Mesenchymal stem cell (in vitro differentiated cells and primary cell): ENCODE data around the gene NFRKB.

Experiments used
- DNase-seq: peaks from one replicate; pipeline ENCODE4 v3.0.0-alpha.2; 2013
- H2AFZ ChIP-seq: one replicate; pipeline ENCODE4 v1.6.1; 2013; ENCODE audit warnings: low read depth, mild to moderate bottlenecking, control low read depth, inconsistent platforms, low read length, moderate library complexity
- H2AK5ac ChIP-seq: 2 replicates; pipeline ENCODE4 v1.6.1; 2013; ENCODE audit warnings: low read length, moderate library complexity, mild to moderate bottlenecking, inconsistent platforms; ENCODE audit not compliant: severe bottlenecking
- H2BK120ac ChIP-seq: one replicate; pipeline ENCODE4 v1.6.1; 2013; ENCODE audit warnings: low read depth, mild to moderate bottlenecking, inconsistent platforms, low read length, moderate library complexity
- H2BK12ac ChIP-seq, 2 experiments: one replicate each; pipeline ENCODE4 v1.6.1; 2013; ENCODE audit warnings: inconsistent platforms in 2 of 2, low read length in 2 of 2, mild to moderate bottlenecking in 2 of 2, moderate library complexity in 2 of 2, control low read depth in 1 of 2
- H2BK15ac ChIP-seq: one replicate; pipeline ENCODE4 v1.6.1; 2013; ENCODE audit warnings: mild to moderate bottlenecking, low read depth, inconsistent platforms; ENCODE audit not compliant: poor library complexity, severe bottlenecking
- H2BK5ac ChIP-seq: 2 replicates; pipeline ENCODE4 v1.6.1; 2013; ENCODE audit warnings: low read depth, mild to moderate bottlenecking, low read length, control low read depth, inconsistent platforms; ENCODE audit not compliant: poor library complexity, severe bottlenecking
- H3K14ac ChIP-seq, 2 experiments: one replicate each; pipeline ENCODE4 v1.6.1; 2013; ENCODE audit warnings: inconsistent platforms in 2 of 2, low read length in 2 of 2, control low read depth in 1 of 2, mild to moderate bottlenecking in 1 of 2, moderate library complexity in 1 of 2
- H3K18ac ChIP-seq, 2 experiments: one replicate each; pipeline ENCODE4 v1.6.1; 2013; ENCODE audit warnings: inconsistent platforms in 2 of 2, low read length in 2 of 2, control low read depth in 1 of 2, low read depth in 1 of 2, mild to moderate bottlenecking in 1 of 2
- H3K23ac ChIP-seq, 2 experiments: one replicate each; pipeline ENCODE4 v1.6.1; 2013; ENCODE audit warnings: inconsistent platforms in 2 of 2, low read length in 2 of 2, mild to moderate bottlenecking in 2 of 2, moderate library complexity in 2 of 2, control low read depth in 1 of 2
- H3K27ac ChIP-seq: 2 replicates; pipeline ENCODE4 v1.5.1; 2013; ENCODE audit warnings: mild to moderate bottlenecking, moderate library complexity, low read length, control low read depth, inconsistent platforms; ENCODE audit not compliant: poor library complexity, severe bottlenecking
- H3K27me3 ChIP-seq, 2 experiments: 2 replicates each; pipeline versions ENCODE4 v1.6.1 to v1.7.0; 2013; ENCODE audit warnings: low read length in 2 of 2, mild to moderate bottlenecking in 2 of 2, moderate library complexity in 2 of 2, control low read depth in 1 of 2, inconsistent platforms in 1 of 2; ENCODE audit not compliant: control insufficient read depth in 1 of 2, insufficient read depth in 1 of 2
- H3K36me3 ChIP-seq, 2 experiments: 2 replicates each; pipeline versions ENCODE4 v1.6.1 to v1.7.0; 2013; ENCODE audit warnings: low read length in 2 of 2, control low read depth in 1 of 2, inconsistent platforms in 1 of 2, low read depth in 1 of 2, mild to moderate bottlenecking in 1 of 2; ENCODE audit not compliant: insufficient read depth in 2 of 2, control insufficient read depth in 1 of 2
- H3K4ac ChIP-seq, 2 experiments: one replicate each; pipeline ENCODE4 v1.6.1; 2013; ENCODE audit warnings: inconsistent platforms in 2 of 2, low read length in 2 of 2, mild to moderate bottlenecking in 2 of 2, moderate library complexity in 2 of 2, control low read depth in 1 of 2, low read depth in 1 of 2
- H3K4me1 ChIP-seq: 2 replicates; pipeline ENCODE4 v1.6.1; 2013; ENCODE audit warnings: low read depth, low read length, control low read depth; ENCODE audit not compliant: control insufficient read depth, insufficient read depth
- H3K4me2 ChIP-seq: 2 replicates; pipeline ENCODE4 v1.6.1; 2013; ENCODE audit warnings: low read length, mild to moderate bottlenecking, inconsistent platforms; ENCODE audit not compliant: poor library complexity, severe bottlenecking
- H3K4me3 ChIP-seq, 2 experiments: 2 replicates each; pipeline versions ENCODE4 v1.5.1 to v1.7.0; 2013; ENCODE audit warnings: low read length in 2 of 2, mild to moderate bottlenecking in 2 of 2, control low read depth in 1 of 2, low read depth in 1 of 2; ENCODE audit not compliant: insufficient read depth in 1 of 2
- H3K79me1 ChIP-seq: replicated peaks from 2 replicates; pipeline ENCODE4 v1.6.1; 2013; ENCODE audit warnings: mild to moderate bottlenecking, control low read depth, low read length, inconsistent platforms; ENCODE audit not compliant: poor library complexity, severe bottlenecking
- H3K9ac ChIP-seq: 2 replicates; pipeline ENCODE4 v1.7.0; 2013; ENCODE audit warnings: mild to moderate bottlenecking, low read length, moderate library complexity
- H3K9me3 ChIP-seq: 2 replicates; pipeline ENCODE4 v1.7.0; 2013; ENCODE audit warnings: mild to moderate bottlenecking, low read length; ENCODE audit not compliant: control insufficient read depth
- H4K8ac ChIP-seq: one replicate; pipeline ENCODE4 v1.6.1; 2013; ENCODE audit warnings: inconsistent platforms, mild to moderate bottlenecking, low read length, moderate library complexity
- H4K91ac ChIP-seq: one replicate; pipeline ENCODE4 v1.6.1; 2013; ENCODE audit warnings: mild to moderate bottlenecking, low read length, inconsistent platforms
- WGBS: methylation state at CpG from one replicate; pipeline ENCODE4 v1.1.7; 2013; ENCODE audit warnings: mixed read lengths; 5-methylcytosine and 5-hydroxymethylcytosine counted together

The NFRKB gene

DNA sequence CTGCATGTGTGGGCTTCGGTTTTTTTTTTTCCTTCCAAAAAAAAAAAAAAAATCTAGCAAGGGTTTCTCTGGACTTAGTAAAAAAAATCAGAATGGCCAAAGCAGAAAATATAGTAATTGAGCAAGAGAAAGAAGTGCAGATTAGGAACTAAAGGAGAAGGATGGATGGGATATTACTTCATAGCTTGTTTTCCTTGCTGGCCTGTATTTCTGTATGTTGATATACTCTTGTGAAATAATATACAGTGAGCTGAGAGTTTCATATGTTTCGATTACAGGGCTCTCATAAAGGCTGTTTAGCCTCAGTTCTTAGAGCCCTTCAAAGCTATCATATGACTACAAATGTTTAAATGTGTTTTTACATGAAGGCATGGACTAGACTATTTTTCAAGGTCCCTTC is 34.3 kb upstream of the NFRKB start:
- no peaks in the 10 kb centered on the region for H3K4me1 ChIP-seq
- H3K4me3 ChIP-seq: no peak overlapping the region
- DNase-seq: no peak
- H2BK5ac ChIP-seq: no peak overlapping the region
- H3K23ac ChIP-seq: no peak overlapping the region
- no peak overlapping the region for H4K91ac ChIP-seq
- H3K4ac ChIP-seq: no peak overlapping the region
- peaks cover 18 to 51% of the 10 kb centered on the region in 2 experiments for H3K36me3 ChIP-seq
- WGBS: no CpG with 5 or more reads among the region's 2 CpGs
- no peak overlapping the region for H3K4me2 ChIP-seq
- H3K14ac ChIP-seq: no peak overlapping the region
- H2BK15ac ChIP-seq: no peak overlapping the region
- no peaks in the 10 kb centered on the region for H3K27me3 ChIP-seq
- no peaks in the 10 kb centered on the region for H3K79me1 ChIP-seq
- H2AFZ ChIP-seq: no peak overlapping the region
- no peak overlapping the region for H3K9ac ChIP-seq
- no peaks in the 10 kb centered on the region for H3K9me3 ChIP-seq
- H3K27ac ChIP-seq: no peak overlapping the region
- H2BK12ac ChIP-seq: no peak overlapping the region
- no peak overlapping the region for H2BK120ac ChIP-seq
- no peak overlapping the region for H2AK5ac ChIP-seq
- no peak overlapping the region for H4K8ac ChIP-seq
- H3K18ac ChIP-seq: no peak overlapping the region

DNA sequence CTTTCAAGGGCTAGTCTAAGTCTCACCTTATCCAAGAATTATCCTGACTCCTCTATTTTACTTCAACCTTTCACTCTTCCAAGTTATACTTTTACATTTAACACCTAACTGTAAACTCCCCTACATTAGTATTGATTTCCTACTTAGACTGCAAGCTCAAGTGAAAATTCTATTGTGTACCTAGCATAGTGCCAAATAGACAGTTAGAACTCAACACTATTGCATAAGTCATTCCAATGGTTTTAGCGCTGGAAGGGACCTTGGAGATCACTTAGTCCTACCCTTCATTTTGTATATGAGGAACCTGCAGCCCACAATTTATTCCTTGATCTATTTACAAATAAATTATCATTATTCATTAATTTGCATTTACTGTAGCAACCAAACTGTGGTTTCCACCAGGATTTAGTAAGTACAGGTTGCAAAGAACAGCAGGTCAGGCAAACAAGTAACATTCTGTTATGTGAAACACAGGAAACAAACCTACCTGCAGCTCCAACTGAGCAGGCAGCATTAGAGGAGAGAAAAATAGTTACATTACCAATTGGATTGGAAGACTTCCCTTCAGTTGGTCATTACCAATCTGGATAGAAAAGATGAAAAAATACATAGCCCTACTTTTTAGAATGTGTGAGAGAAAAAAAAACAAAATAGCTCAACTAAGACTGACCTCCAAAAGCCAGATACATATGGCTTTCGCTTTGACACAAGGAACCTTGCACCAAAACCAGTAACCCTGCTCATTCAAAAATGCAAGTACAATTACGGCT is 33.7 kb upstream of the NFRKB start:
- DNase-seq: no peak
- H3K4ac ChIP-seq: no peak overlapping the region
- H3K9me3 ChIP-seq: no peaks in the 10 kb centered on the region
- H3K27ac ChIP-seq: no peak overlapping the region
- no peak overlapping the region for H2BK5ac ChIP-seq
- no peak overlapping the region for H3K4me2 ChIP-seq
- H3K4me1 ChIP-seq: no peaks in the 10 kb centered on the region
- no peak overlapping the region for H2AK5ac ChIP-seq
- no peak overlapping the region for H3K18ac ChIP-seq
- H3K14ac ChIP-seq: no peak overlapping the region
- no peak overlapping the region for H4K91ac ChIP-seq
- no peaks in the 10 kb centered on the region for H3K27me3 ChIP-seq
- H2BK12ac ChIP-seq: no peak overlapping the region
- WGBS: 97% methylated on average over 3 of the region's 3 CpGs
- no peak overlapping the region for H2AFZ ChIP-seq
- no peak overlapping the region for H2BK120ac ChIP-seq
- no peak overlapping the region for H3K4me3 ChIP-seq
- no peak overlapping the region for H2BK15ac ChIP-seq
- no peak overlapping the region for H3K9ac ChIP-seq
- H3K79me1 ChIP-seq: no peaks in the 10 kb centered on the region
- no peak overlapping the region for H3K23ac ChIP-seq
- peaks cover 18 to 51% of the 10 kb centered on the region in 2 experiments for H3K36me3 ChIP-seq
- no peak overlapping the region for H4K8ac ChIP-seq

GRCh38 chr11:129922674-129923073 is 27.3 kb upstream of the NFRKB start:
- Histone ChIP-seq H4K91ac (no peak overlapping the region), H3K23ac (no peak overlapping the region), H3K9me3 (no peaks in the 10 kb centered on the region), H2BK15ac (no peak overlapping the region), H3K79me1 (no peaks in the 10 kb centered on the region), H3K14ac (no peak overlapping the region), H4K8ac (no peak overlapping the region), H3K18ac (no peak overlapping the region), H3K4me1 (no peaks in the 10 kb centered on the region), H3K27me3 (no peaks in the 10 kb centered on the region), H3K36me3 (peaks cover 19 to 51% of the 10 kb centered on the region in 2 experiments), H3K4me2 (no peak overlapping the region), H2AFZ (no peak overlapping the region), H2BK12ac (no peak overlapping the region), H3K4ac (no peak overlapping the region), H3K4me3 (no peak overlapping the region), H2AK5ac (no peak overlapping the region), H2BK120ac (no peak overlapping the region), H3K27ac (no peak overlapping the region), H2BK5ac (no peak overlapping the region), H3K9ac (no peak overlapping the region)
- WGBS: 100% methylated on average over 2 of the region's 5 CpGs
- no peak for DNase-seq

DNA sequence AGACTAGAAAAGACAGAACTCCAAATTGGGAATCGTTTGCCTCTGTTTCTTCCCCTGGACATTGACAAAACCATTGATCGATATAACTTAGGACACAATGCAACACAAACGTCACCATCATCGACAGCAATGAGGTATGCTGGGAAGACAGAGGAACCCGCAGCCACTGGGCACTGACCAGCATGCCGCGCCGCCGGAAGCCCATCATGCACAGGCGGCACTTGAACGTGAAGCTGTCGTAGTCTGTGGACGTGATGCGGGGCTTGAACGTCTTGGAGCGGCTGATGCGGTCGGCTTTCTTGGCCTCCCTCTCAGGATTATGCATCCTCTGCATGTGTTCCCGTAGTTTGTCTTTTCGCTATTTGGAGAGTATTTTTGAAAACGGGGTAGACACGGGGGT is 23.0 kb upstream of the NFRKB start:
- no peaks in the 10 kb centered on the region for H3K27me3 ChIP-seq
- H4K91ac ChIP-seq: no peak overlapping the region
- no peak overlapping the region for H2AK5ac ChIP-seq
- H3K14ac ChIP-seq: no peak overlapping the region
- no peaks in the 10 kb centered on the region for H3K79me1 ChIP-seq
- H3K9ac ChIP-seq: no peak overlapping the region
- H2AFZ ChIP-seq: no peak overlapping the region
- H3K23ac ChIP-seq: no peak overlapping the region
- no peak overlapping the region for H2BK15ac ChIP-seq
- no peak overlapping the region for H3K18ac ChIP-seq
- no peaks in the 10 kb centered on the region for H3K9me3 ChIP-seq
- peaks cover 32 to 68% of the 10 kb centered on the region in 2 experiments for H3K36me3 ChIP-seq
- H4K8ac ChIP-seq: no peak overlapping the region
- no peak overlapping the region for H2BK12ac ChIP-seq
- no peak overlapping the region for H3K4me2 ChIP-seq
- H2BK120ac ChIP-seq: no peak overlapping the region
- DNase-seq: no peak
- H3K4me1 ChIP-seq: no peaks in the 10 kb centered on the region
- H3K4me3 ChIP-seq: no peak overlapping the region
- H2BK5ac ChIP-seq: no peak overlapping the region
- H3K4ac ChIP-seq: no peak overlapping the region
- H3K27ac ChIP-seq: no peak overlapping the region
- 97% methylated on average over 18 of the region's 22 CpGs for WGBS
